Measurements from ENCODE around the gene P2RX3.

The P2RX3 gene

GRCh38 chr11:57348052-57348451, 9.9 kb downstream of the P2RX3 start:
- DNase-seq (ENCODE audit: insufficient read length, low spot score) (no peak), FAIRE-seq (no peak)
- TF ChIP-seq POLR2AphosphoS5 (IDR thresholded peaks at IDR 0.05; ENCODE audit: low read depth, low read length) = no peak
- TF ChIP-seq POU2F2 (IDR thresholded peaks at IDR 0.05; ENCODE audit: low read depth, low read length) = no peak
- no peak for TF ChIP-seq TAF1 (IDR thresholded peaks at IDR 0.05; ENCODE audit: low read depth, low read length)
- TF ChIP-seq SPI1 (IDR thresholded peaks at IDR 0.05; ENCODE audit: low read depth, low read length) = no peak
- TF ChIP-seq POLR2A (IDR thresholded peaks at IDR 0.05; ENCODE audit: low read depth, low read length) = no peak
- no peak for TF ChIP-seq PAX5 (IDR thresholded peaks at IDR 0.05; ENCODE audit: insufficient read depth, low read length, severe bottlenecking)

- no peak for TF ChIP-seq TAF1 (IDR thresholded peaks at IDR 0.05; ENCODE audit: low read depth, low read length)
- no peak for TF ChIP-seq POU2F2 (IDR thresholded peaks at IDR 0.05; ENCODE audit: low read depth, low read length)
- no peak for TF ChIP-seq PAX5 (IDR thresholded peaks at IDR 0.05; ENCODE audit: insufficient read depth, low read length, severe bottlenecking)
- TF ChIP-seq SPI1 (IDR thresholded peaks at IDR 0.05; ENCODE audit: low read depth, low read length) = no peak
- no peak for TF ChIP-seq POLR2A (IDR thresholded peaks at IDR 0.05; ENCODE audit: low read depth, low read length)
- no peak for FAIRE-seq
- DNase-seq (ENCODE audit: insufficient read length, low spot score) = no peak
Measured at GRCh38 chr11:57348636-57349313, 10.6 kb downstream of the P2RX3 start.

GRCh38 chr11:57349491-57350274, 11.5 kb downstream of the P2RX3 start:
- TF ChIP-seq POU2F2 (IDR thresholded peaks at IDR 0.05; ENCODE audit: low read depth, low read length) (no peak), PAX5 (IDR thresholded peaks at IDR 0.05; ENCODE audit: insufficient read depth, low read length, severe bottlenecking) (no peak), POLR2A (IDR thresholded peaks at IDR 0.05; ENCODE audit: low read depth, low read length) (no peak)
- FAIRE-seq (peak; percentile 83), DNase-seq (ENCODE audit: insufficient read length, low spot score) (peak; percentile 60)

GRCh38 chr11:57353036-57353435, 14.9 kb downstream of the P2RX3 start:
- FAIRE-seq (no peak), DNase-seq (ENCODE audit: insufficient read length, low spot score) (no peak)
- TF ChIP-seq POLR2A (IDR thresholded peaks at IDR 0.05; ENCODE audit: low read depth, low read length) (no peak), POLR2AphosphoS5 (IDR thresholded peaks at IDR 0.05; ENCODE audit: low read depth, low read length) (no peak), POU2F2 (IDR thresholded peaks at IDR 0.05; ENCODE audit: low read depth, low read length) (no peak), SPI1 (IDR thresholded peaks at IDR 0.05; ENCODE audit: low read depth, low read length) (no peak), TAF1 (IDR thresholded peaks at IDR 0.05; ENCODE audit: low read depth, low read length) (no peak), PAX5 (IDR thresholded peaks at IDR 0.05; ENCODE audit: insufficient read depth, low read length, severe bottlenecking) (no peak)

- FAIRE-seq = no peak
- DNase-seq (ENCODE audit: insufficient read length, low spot score) = no peak
- TF ChIP-seq PAX5 (IDR thresholded peaks at IDR 0.05; ENCODE audit: insufficient read depth, low read length, severe bottlenecking) = no peak
- no peak for TF ChIP-seq POU2F2 (IDR thresholded peaks at IDR 0.05; ENCODE audit: low read depth, low read length)
- TF ChIP-seq POLR2AphosphoS5 (IDR thresholded peaks at IDR 0.05; ENCODE audit: low read depth, low read length) = no peak
- TF ChIP-seq SPI1 (IDR thresholded peaks at IDR 0.05; ENCODE audit: low read depth, low read length) = no peak
- TF ChIP-seq POLR2A (IDR thresholded peaks at IDR 0.05; ENCODE audit: low read depth, low read length) = no peak
- TF ChIP-seq TAF1 (IDR thresholded peaks at IDR 0.05; ENCODE audit: low read depth, low read length) = no peak
Measured at GRCh38 chr11:57353446-57353845, 15.3 kb downstream of the P2RX3 start.

- DNase-seq (ENCODE audit: insufficient read length, low spot score) = no peak
- TF ChIP-seq TAF1 (IDR thresholded peaks at IDR 0.05; ENCODE audit: low read depth, low read length) (no peak), POLR2A (IDR thresholded peaks at IDR 0.05; ENCODE audit: low read depth, low read length) (no peak)
- FAIRE-seq = no peak
Measured at GRCh38 chr11:57353852-57354251, 15.7 kb downstream of the P2RX3 start.

- peak; percentile 85 for FAIRE-seq
- TF ChIP-seq TAF1 (IDR thresholded peaks at IDR 0.05; ENCODE audit: low read depth, low read length) (no peak), POLR2AphosphoS5 (IDR thresholded peaks at IDR 0.05; ENCODE audit: low read depth, low read length) (no peak), POU2F2 (IDR thresholded peaks at IDR 0.05; ENCODE audit: low read depth, low read length) (no peak), PAX5 (IDR thresholded peaks at IDR 0.05; ENCODE audit: insufficient read depth, low read length, severe bottlenecking) (no peak), SPI1 (IDR thresholded peaks at IDR 0.05; ENCODE audit: low read depth, low read length) (no peak), POLR2A (IDR thresholded peaks at IDR 0.05; ENCODE audit: low read depth, low read length) (no peak)
- no peak for DNase-seq (ENCODE audit: insufficient read length, low spot score)
Measured at GRCh38 chr11:57354699-57355098, 16.5 kb downstream of the P2RX3 start.

- no peak for TF ChIP-seq SPI1 (IDR thresholded peaks at IDR 0.05; ENCODE audit: low read depth, low read length)
- no peak for TF ChIP-seq POLR2AphosphoS5 (IDR thresholded peaks at IDR 0.05; ENCODE audit: low read depth, low read length)
- no peak for TF ChIP-seq PAX5 (IDR thresholded peaks at IDR 0.05; ENCODE audit: insufficient read depth, low read length, severe bottlenecking)
- no peak for TF ChIP-seq TAF1 (IDR thresholded peaks at IDR 0.05; ENCODE audit: low read depth, low read length)
- no peak for TF ChIP-seq POLR2A (IDR thresholded peaks at IDR 0.05; ENCODE audit: low read depth, low read length)
- no peak for TF ChIP-seq POU2F2 (IDR thresholded peaks at IDR 0.05; ENCODE audit: low read depth, low read length)
- DNase-seq (ENCODE audit: insufficient read length, low spot score) = no peak
- no peak for FAIRE-seq
Measured at GRCh38 chr11:57356268-57356667, 18.1 kb downstream of the P2RX3 start.

- DNase-seq (ENCODE audit: insufficient read length, low spot score) (no peak), FAIRE-seq (no peak)
- TF ChIP-seq SPI1 (IDR thresholded peaks at IDR 0.05; ENCODE audit: low read depth, low read length) = no peak
- no peak for TF ChIP-seq TAF1 (IDR thresholded peaks at IDR 0.05; ENCODE audit: low read depth, low read length)
- TF ChIP-seq POLR2AphosphoS5 (IDR thresholded peaks at IDR 0.05; ENCODE audit: low read depth, low read length) = no peak
- TF ChIP-seq POU2F2 (IDR thresholded peaks at IDR 0.05; ENCODE audit: low read depth, low read length) = no peak
- TF ChIP-seq PAX5 (IDR thresholded peaks at IDR 0.05; ENCODE audit: insufficient read depth, low read length, severe bottlenecking) = no peak
- no peak for TF ChIP-seq POLR2A (IDR thresholded peaks at IDR 0.05; ENCODE audit: low read depth, low read length)
Measured at GRCh38 chr11:57357310-57357709, 19.2 kb downstream of the P2RX3 start.
